ENCODE data around the gene AKR1C8. TPM values are rescaled to one million over a fixed set of nuclear protein-coding genes. Genes with fewer than 3 reads are reported as not detected.

The AKR1C8 gene
- total and polyA plus RNA-seq, 2 of the 13 experiments (the other 11 are each of a cell fraction or from before 2014, with no cell fraction given), result 0.12 TPM; not detected in 1

GRCh38 chr10:5147255-5147980 lies 37.5 kb downstream of the AKR1C8 start (continued):
- peak; percentile 34; the same call in 1 of the 2 replicates for TF ChIP-seq ZNF589 (CRISPR knock-in tag; conservative IDR thresholded peaks at IDR 0.05)
- peak; percentile 82; the same call in 1 of the 2 replicates for TF ChIP-seq MEIS2 (CRISPR knock-in tag; IDR thresholded peaks at IDR 0.05)
- TF ChIP-seq ZNF317 (CRISPR knock-in tag; IDR thresholded peaks at IDR 0.05), result peak; percentile 72; the same call in 1 of the 2 replicates
- TF ChIP-seq ZXDC (CRISPR knock-in tag; IDR thresholded peaks at IDR 0.05), result no peak
- TF ChIP-seq ZNF615 (CRISPR knock-in tag; IDR thresholded peaks at IDR 0.05; ENCODE audit: borderline replicate concordance), result no peak
- TF ChIP-seq ZNF468 (CRISPR knock-in tag; IDR thresholded peaks at IDR 0.05), result no peak
- TF ChIP-seq JDP2 (CRISPR knock-in tag; IDR thresholded peaks at IDR 0.05; ENCODE audit: borderline replicate concordance), result peak; percentile 55; the same call in 1 of the 2 replicates
- peak; percentile 53 for TF ChIP-seq TBL1XR1 (IDR thresholded peaks at IDR 0.05; ENCODE audit: borderline replicate concordance, low read length, partially characterized antibody)
- TF ChIP-seq ZEB1 (IDR thresholded peaks at IDR 0.05; ENCODE audit: insufficient replicate concordance, low read depth), result peak; percentile 73
- TF ChIP-seq GLI4 (CRISPR knock-in tag; IDR thresholded peaks at IDR 0.05; ENCODE audit: borderline replicate concordance), result no peak
- no peak for TF ChIP-seq ZNF616 (CRISPR knock-in tag; IDR thresholded peaks at IDR 0.05; ENCODE audit: low read depth)
- no peak for TF ChIP-seq ZKSCAN1 (IDR thresholded peaks at IDR 0.05; ENCODE audit: low read length)
- TF ChIP-seq ZFP37 (CRISPR knock-in tag; IDR thresholded peaks at IDR 0.05; ENCODE audit: borderline replicate concordance), result no peak
- TF ChIP-seq HNRNPLL (IDR thresholded peaks at IDR 0.05; ENCODE audit: low read depth, low read length, poor library complexity, severe bottlenecking), result no peak
- TF ChIP-seq ZNF598 (CRISPR knock-in tag; IDR thresholded peaks at IDR 0.05; ENCODE audit: borderline replicate concordance), result no peak
- peak; percentile 99 for TF ChIP-seq GATA4 (IDR thresholded peaks at IDR 0.05; ENCODE audit: borderline replicate concordance, low read depth)
- TF ChIP-seq ZNF850 (CRISPR knock-in tag; conservative IDR thresholded peaks at IDR 0.05), result no peak
- no peak for TF ChIP-seq TRAFD1 (CRISPR knock-in tag; IDR thresholded peaks at IDR 0.05; ENCODE audit: borderline replicate concordance)
- TF ChIP-seq XRCC5 (optimal IDR thresholded peaks at IDR 0.05; ENCODE audit: low read length), result no peak
- no peak for TF ChIP-seq PBX3 (CRISPR knock-in tag; IDR thresholded peaks at IDR 0.05; ENCODE audit: borderline replicate concordance)
- TF ChIP-seq ZNF724P (CRISPR knock-in tag; IDR thresholded peaks at IDR 0.05; ENCODE audit: borderline replicate concordance), result 0 out of 2 replicates have a peak, but pooled peaks have one; percentile 60
- peak; percentile 64; the same call in 1 of the 2 replicates for TF ChIP-seq HHEX (CRISPR knock-in tag; IDR thresholded peaks at IDR 0.05)
- no peak for TF ChIP-seq PAWR (CRISPR knock-in tag; IDR thresholded peaks at IDR 0.05; ENCODE audit: borderline replicate concordance)
- TF ChIP-seq MTA1 (CRISPR knock-in tag; IDR thresholded peaks at IDR 0.05; ENCODE audit: borderline replicate concordance), result peak; percentile 47; the same call in 1 of the 2 replicates
- TF ChIP-seq ZNF547 (CRISPR knock-in tag; IDR thresholded peaks at IDR 0.05), result peak; percentile 67; the same call in 1 of the 2 replicates

Data from HepG2 (cell line).